HG03060 (cell line): ENCODE data around the gene RDH11.
"Not testable (repeated sequence)": the region's sequence is repeated elsewhere in the genome, so short reads cannot be mapped to it uniquely, and the experiment has no call there.

Experiments
- ATAC-seq: cut with Tn5 transposase; IDR thresholded peaks from one replicate; pipeline ENCODE4 v1.9.1; 2021; ENCODE audit warnings: low read depth, moderate number of reproducible peaks; ENCODE audit not compliant: unreplicated experiment

The RDH11 gene, protein sequence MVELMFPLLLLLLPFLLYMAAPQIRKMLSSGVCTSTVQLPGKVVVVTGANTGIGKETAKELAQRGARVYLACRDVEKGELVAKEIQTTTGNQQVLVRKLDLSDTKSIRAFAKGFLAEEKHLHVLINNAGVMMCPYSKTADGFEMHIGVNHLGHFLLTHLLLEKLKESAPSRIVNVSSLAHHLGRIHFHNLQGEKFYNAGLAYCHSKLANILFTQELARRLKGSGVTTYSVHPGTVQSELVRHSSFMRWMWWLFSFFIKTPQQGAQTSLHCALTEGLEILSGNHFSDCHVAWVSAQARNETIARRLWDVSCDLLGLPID

GRCh38 chr14:67695394-67695949, at the start of gene RDH11:
RDH11 (minus strand) TSS chr14:67695764; CDS start chr14:67695703, 61 bp downstream.
- peak; percentile 44 for ATAC-seq

- no peak for ATAC-seq
Observed at GRCh38 chr14:67744046-67744445, 48.5 kb upstream of the RDH11 start.

DNA sequence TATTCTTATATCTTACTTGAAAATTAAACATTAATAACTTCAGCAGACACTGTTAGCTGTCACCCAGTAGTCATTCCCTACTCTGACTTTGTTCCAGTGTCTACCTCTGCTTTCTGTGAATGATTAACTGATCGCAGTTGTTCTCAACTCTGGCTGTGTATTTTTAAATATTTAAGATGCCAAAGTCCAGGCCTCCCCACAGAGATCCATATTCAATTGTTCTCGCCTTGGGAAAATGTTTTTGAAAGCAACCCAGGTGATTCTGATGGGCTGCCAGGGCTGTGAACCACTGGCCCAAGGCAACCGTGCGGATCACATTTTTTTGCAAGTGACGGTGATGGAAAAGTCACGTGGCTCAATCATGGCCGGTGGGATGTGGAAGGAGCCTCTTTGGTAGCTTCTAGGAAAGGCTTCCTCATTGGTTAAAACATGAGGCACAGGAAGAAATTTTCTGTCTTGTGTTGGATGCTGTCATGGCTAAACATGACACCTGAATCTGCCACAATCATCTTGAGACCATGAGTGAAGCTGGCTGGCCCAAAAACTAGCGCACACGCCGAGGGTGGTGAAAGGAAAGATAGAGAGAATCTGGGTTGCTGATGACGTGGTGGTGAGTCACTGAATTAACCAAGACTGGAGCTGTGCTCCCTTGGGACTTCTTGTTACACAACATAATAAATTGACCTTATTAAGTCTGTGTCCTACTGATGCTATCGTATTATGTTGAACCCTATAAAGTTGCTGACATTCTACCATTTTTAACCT, 43.4 kb upstream of the RDH11 start:
- no peak for ATAC-seq

DNA sequence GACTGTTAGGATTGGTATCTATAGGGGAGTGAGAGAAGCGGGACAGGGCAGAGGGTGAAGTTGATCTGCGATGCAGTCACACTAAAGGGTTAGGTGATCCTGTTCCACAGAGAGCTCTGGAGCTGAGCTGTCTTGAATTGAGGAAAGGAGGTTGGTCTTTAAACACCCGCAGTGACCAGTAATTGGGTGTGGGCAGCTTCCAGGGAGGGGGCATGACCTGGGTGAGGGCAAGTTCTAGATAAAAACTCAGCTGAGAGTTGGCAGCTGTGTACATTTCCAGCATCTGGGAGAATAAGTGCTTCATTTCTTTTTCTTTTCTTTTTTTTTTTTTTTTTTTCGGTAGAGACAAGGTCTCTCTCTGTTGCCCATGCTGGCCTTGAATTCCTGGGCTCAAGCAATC, 41.2 kb upstream of the RDH11 start:
- ATAC-seq: no peak

GRCh38 chr14:67735336-67736147, 40.0 kb upstream of the RDH11 start:
- ATAC-seq: no peak

- ATAC-seq: no peak
Observed at GRCh38 chr14:67734675-67735074, 39.1 kb upstream of the RDH11 start.

DNA sequence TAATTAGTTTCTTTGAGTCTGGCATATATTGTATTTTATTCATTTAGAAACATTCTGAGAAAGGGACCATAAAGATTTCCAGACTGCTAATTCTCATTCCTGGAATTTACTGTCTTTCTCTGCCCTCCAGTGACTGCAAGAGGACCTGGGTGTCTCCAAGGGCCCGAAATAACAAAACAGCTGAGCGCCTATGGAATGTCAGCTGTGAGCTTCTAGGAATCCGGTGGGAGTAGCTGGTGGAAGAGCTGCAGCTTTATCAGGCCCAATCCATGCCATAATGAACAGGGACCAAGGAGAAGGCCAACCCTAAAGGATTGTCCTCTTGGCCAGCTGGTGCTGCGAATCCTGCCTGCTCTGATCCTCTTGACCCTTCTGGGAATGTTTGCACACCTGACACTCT, 38.1 kb upstream of the RDH11 start:
- no peak for ATAC-seq

DNA sequence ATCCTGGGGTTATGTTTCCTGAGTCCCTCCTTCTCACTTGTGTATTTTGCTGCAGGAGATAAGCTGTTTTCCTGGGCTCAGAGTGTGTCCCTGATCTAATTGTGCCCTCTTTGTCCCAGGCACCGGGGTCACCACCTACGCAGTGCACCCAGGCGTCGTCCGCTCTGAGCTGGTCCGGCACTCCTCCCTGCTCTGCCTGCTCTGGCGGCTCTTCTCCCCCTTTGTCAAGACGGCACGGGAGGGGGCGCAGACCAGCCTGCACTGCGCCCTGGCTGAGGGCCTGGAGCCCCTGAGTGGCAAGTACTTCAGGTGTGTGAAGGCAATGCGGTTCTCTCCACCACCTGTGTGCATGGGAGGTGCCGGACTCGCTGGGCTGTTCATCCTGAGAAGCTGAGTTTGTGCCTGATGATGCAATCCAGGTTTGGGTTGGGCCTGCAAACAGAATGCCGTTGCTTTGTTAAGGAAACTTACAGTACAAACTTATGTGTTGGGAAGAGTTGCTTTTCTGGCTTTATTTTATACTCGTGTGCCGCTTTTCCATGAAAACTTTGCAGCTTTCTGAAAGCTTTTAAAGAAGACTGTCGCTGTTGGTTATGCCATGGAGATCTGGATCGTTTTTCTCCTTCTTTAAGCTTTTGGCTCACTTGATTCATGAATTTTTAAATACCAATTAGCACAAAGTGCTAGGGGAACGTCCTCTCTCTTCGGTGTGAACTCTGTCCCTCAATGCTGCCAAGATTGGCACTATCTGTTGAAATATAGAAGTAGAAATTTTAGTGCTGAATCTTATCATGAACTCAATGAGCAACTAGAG, 33.7 kb upstream of the RDH11 start:
- ATAC-seq: no peak

GRCh38 chr14:67728258-67728657, 32.7 kb upstream of the RDH11 start:
- ATAC-seq: no peak

DNA sequence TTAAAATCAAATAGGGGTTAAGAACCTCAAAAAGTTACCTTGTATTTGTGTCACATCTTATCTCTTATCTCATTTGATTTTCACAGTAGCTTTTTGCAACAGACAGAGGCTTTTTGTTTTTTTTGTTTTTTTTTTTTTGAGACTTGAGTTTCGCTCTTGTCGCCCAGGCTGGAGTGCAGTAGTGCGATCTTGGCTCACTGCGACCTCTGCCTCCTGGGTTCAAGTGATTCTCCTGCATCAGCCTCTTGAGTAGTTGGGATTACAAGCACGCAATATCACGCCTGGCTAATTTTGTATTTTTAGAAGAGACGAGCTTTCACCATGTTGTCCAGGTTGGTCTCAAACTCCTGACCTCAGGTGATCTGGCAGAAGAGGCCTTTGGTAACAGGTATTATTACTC, 31.8 kb upstream of the RDH11 start:
- no peak for ATAC-seq

- no peak for ATAC-seq
Observed at GRCh38 chr14:67725171-67725570, 29.6 kb upstream of the RDH11 start.

GRCh38 chr14:67722293-67722692, 26.7 kb upstream of the RDH11 start:
- ATAC-seq: no peak

GRCh38 chr14:67721875-67722274, 26.3 kb upstream of the RDH11 start:
- no peak for ATAC-seq

DNA sequence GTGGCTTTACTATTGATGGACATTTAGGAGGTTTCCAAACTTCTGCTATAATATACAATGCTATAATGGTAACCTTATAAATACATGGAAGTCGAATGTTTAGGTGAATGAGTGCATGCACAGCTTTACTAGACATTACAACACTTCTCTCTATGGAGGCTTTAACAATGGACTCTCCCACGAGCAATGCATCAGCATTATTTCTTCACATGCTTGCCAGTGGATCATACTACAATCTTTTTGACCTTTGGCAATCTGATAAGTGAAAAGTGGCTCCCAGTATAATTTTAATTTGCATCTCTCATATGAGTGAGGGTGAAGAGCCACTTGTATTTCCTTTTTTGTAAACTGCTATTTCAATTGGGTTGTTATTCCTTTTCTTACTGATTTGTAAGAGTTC, 24.3 kb upstream of the RDH11 start:
- ATAC-seq: no peak

- not testable (repeated sequence) for ATAC-seq
Observed at GRCh38 chr14:67719385-67719784, 23.8 kb upstream of the RDH11 start.

DNA sequence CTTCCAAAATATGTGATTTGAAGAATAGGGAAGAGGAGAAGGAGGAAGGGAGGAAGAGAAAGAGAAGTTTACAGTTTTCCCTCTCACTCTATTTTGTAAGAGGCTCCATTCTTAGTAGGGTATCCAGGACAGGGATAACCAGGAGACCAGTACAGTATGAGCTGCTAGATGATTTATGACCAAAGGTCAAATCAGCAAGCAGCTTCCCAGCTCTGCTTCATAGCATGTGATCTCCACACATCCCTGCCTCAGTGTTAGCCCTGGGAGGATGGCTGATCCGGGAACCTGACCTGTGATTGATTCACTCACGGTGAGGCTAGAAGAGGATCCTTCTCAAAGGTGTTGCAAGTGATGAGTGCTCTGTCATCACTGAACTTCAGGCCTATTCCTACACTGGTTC, 22.7 kb upstream of the RDH11 start:
- no peak for ATAC-seq

DNA sequence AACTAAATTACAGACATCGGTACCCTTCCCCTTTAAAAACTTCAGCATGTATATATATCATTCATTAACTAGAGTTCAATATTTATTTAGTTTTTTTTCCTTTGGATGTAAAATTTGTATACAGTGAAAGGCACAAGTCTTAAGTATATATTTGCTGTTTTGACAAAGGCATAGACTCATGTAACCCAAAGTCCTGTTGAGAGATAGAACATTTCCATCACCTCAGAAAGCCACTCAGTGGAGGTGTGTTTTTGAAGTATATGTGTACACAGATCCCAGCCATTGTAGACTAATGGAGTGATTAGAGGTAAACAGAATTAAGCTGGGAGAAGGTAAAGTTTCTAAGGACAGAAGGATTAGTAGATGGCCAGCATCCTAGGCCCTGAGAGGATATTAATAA, 21.5 kb upstream of the RDH11 start:
- ATAC-seq: no peak

DNA sequence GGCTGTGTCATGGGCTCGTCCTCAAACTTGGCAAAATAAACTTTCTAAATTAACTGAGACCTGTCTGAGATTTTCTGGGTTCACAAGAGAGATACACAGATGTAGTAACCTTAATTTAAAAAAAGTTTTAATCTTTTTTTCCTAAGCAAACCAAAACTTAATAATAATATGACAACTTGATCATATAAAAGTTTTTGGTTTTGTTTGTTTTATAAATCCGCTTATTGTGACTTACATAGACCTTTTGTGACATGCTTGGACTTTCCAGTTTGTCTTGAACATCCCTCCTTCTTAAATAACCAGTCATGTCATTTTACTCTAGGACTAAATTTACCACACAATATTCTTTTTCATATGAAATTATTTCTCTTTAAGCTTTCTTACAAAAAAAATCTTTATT, 14.6 kb upstream of the RDH11 start:
- no peak for ATAC-seq

- ATAC-seq: not testable (repeated sequence)
Observed at GRCh38 chr14:67709796-67710195, 14.2 kb upstream of the RDH11 start.

DNA sequence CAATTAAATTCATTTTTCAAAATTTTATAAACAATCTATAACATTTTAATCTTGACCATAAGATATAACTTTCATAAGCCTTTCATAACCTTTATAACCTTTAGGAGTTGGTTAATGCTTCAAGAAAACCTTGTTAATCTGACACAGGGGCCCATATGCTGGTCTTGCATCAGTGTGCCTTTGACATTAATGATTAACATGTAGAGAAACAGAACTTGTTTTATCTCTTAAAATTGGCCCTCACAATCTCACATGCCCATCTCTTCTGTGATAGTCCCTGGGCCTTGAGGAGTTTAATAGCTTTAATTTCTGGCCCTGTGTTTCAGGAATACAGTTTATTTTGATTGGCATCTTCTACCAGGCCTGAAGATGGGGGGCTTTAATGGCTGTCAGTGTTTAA, 13.8 kb upstream of the RDH11 start:
- ATAC-seq: not testable (repeated sequence)
